Hepatocyte (in vitro differentiated cells): ENCODE results near the gene RNASEL. TPM values are rescaled to one million over a fixed set of nuclear protein-coding genes. Genes with fewer than 3 reads are reported as not detected.

Source experiments
- DNase-seq: peaks from one replicate; pipeline ENCODE4 v3.0.0-alpha.2; 2016; ENCODE audit warnings: low spot score
- H2AFZ ChIP-seq: fragments of 200-600 bp; sonication (generic); 2 replicates; pipeline ENCODE4 v1.6.0; 2016; ENCODE audit warnings: antibody characterized with exemption, mild to moderate bottlenecking
- H3K27ac ChIP-seq: fragments of 200-600 bp; sonication (generic); 2 replicates; pipeline ENCODE4 v1.5.1; 2016; ENCODE audit warnings: mild to moderate bottlenecking
- H3K27me3 ChIP-seq: fragments of 200-600 bp; sonication (generic); 2 replicates; pipeline ENCODE4 v1.6.1; 2016
- H3K36me3 ChIP-seq: fragments of 200-600 bp; sonication (generic); replicated peaks from 2 replicates; pipeline ENCODE4 v1.5.1; 2016; ENCODE audit warnings: low read depth; ENCODE audit not compliant: insufficient read depth
- H3K4me1 ChIP-seq: fragments of 200-600 bp; sonication (generic); 2 replicates; pipeline ENCODE4 v1.5.1; 2016; ENCODE audit warnings: mild to moderate bottlenecking, moderate library complexity; ENCODE audit not compliant: insufficient read depth
- H3K4me2 ChIP-seq: fragments of 200-600 bp; sonication (generic); 2 replicates; pipeline ENCODE4 v1.6.0; 2016
- H3K4me3 ChIP-seq: fragments of 200-600 bp; sonication (generic); 2 replicates; pipeline ENCODE4 v1.5.1; 2016; ENCODE audit warnings: mild to moderate bottlenecking
- H3K79me2 ChIP-seq: fragments of 200-600 bp; sonication (generic); 2 replicates; pipeline ENCODE4 v1.6.0; 2017; ENCODE audit warnings: mild to moderate bottlenecking
- H3K9me2 ChIP-seq: fragments of 200-600 bp; sonication (generic); replicated peaks from 2 replicates; pipeline ENCODE4 v1.6.0; 2017; ENCODE audit warnings: mild to moderate bottlenecking; ENCODE audit not compliant: insufficient read depth
- H3K9me3 ChIP-seq: fragments of 200-600 bp; sonication (generic); 2 replicates; pipeline ENCODE4 v1.5.1; 2016; ENCODE audit warnings: low read depth, mild to moderate bottlenecking
- H4K20me1 ChIP-seq: fragments of 200-600 bp; sonication (generic); 2 replicates; pipeline ENCODE4 v1.6.0; 2016; ENCODE audit warnings: mild to moderate bottlenecking; ENCODE audit not compliant: insufficient read depth, poor library complexity, severe bottlenecking
- CTCF ChIP-seq: fragments of 200-600 bp; sonication (generic); IDR thresholded peaks from 2 replicates; pipeline ENCODE4 v1.5.1; 2016; ENCODE audit warnings: antibody characterized with exemption, mild to moderate bottlenecking; ENCODE audit not compliant: poor library complexity
- EZH2 ChIP-seq: fragments of 200-600 bp; sonication (generic); IDR thresholded peaks from 2 replicates; pipeline ENCODE4 v1.6.1; 2016; ENCODE audit warnings: antibody characterized with exemption, mild to moderate bottlenecking, borderline replicate concordance
- EZH2phosphoT487 ChIP-seq: fragments of 200-600 bp; sonication (generic); IDR thresholded peaks from one replicate; pipeline ENCODE4 v1.6.1; 2018; ENCODE audit warnings: antibody characterized with exemption, mild to moderate bottlenecking, low read depth, moderate library complexity; ENCODE audit not compliant: unreplicated experiment, severe bottlenecking
- WGBS: methylation state at CpG from one replicate; pipeline ENCODE4 v1.1.6; 2016; ENCODE audit warnings: low lambda C conversion rate; ENCODE audit errors: missing lambda C conversion rate; 5-methylcytosine and 5-hydroxymethylcytosine counted together
- polyA plus RNA-seq: library from polyadenylated mRNA; unstranded; fragments of >200 nt; fragmentation: Nextera tagmentation; extraction: Ambion mirVana; gene quantifications from 2 replicates; pipeline ENCODE4 v1.2.1, GENCODE V29; 2016
- total RNA-seq: library from RNA; depleted of rRNA; stranded (reverse); fragments of >200 nt; gene quantifications from 2 replicates; pipeline ENCODE4 v1.2.3, GENCODE V29; 2014

The RNASEL gene
- total and polyA plus RNA-seq, 2 experiments from 2014 or later: 5.3 to 6.8 TPM

GRCh38 chr1:182600036-182600713 is 11.1 kb upstream of the RNASEL start:
- Histone ChIP-seq H4K20me1 (no peaks in the 10 kb centered on the region), H3K9me3 (no peaks in the 10 kb centered on the region), H3K27me3 (peaks cover 3% of the 10 kb centered on the region), H3K4me1 (peaks cover 10% of the 10 kb centered on the region), H3K27ac (no peak overlapping the region), H3K4me2 (no peak overlapping the region), H3K4me3 (no peak overlapping the region), H3K9me2 (no peaks in the 10 kb centered on the region), H2AFZ (no peak overlapping the region), H3K79me2 (no peaks in the 10 kb centered on the region), H3K36me3 (no peaks in the 10 kb centered on the region)
- DNase-seq: no peak
- no peak for TF ChIP-seq EZH2phosphoT487
- TF ChIP-seq CTCF: no peak
- TF ChIP-seq EZH2: no peak
- 93% methylated on average over 17 of the region's 17 CpGs for WGBS

- Histone ChIP-seq H3K36me3 (no peaks in the 10 kb centered on the region), H3K4me1 (peaks cover 6% of the 10 kb centered on the region), H3K27ac (no peak overlapping the region), H3K4me2 (no peak overlapping the region), H3K9me2 (no peaks in the 10 kb centered on the region), H3K9me3 (no peaks in the 10 kb centered on the region), H2AFZ (no peak overlapping the region), H3K79me2 (no peaks in the 10 kb centered on the region), H4K20me1 (no peaks in the 10 kb centered on the region), H3K27me3 (no peaks in the 10 kb centered on the region), H3K4me3 (no peak overlapping the region)
- WGBS: 82% methylated on average over 5 of the region's 6 CpGs
- DNase-seq: no peak
- TF ChIP-seq EZH2 (no peak), CTCF (peak; percentile 18)
Observed at GRCh38 chr1:182599339-182599738, 10.3 kb upstream of the RNASEL start.

GRCh38 chr1:182598296-182598695 is 9.2 kb upstream of the RNASEL start:
- Histone ChIP-seq H3K4me2 (no peak overlapping the region), H3K4me1 (no peaks in the 10 kb centered on the region), H4K20me1 (no peaks in the 10 kb centered on the region), H3K27ac (no peak overlapping the region), H3K9me2 (no peaks in the 10 kb centered on the region), H3K27me3 (no peaks in the 10 kb centered on the region), H3K36me3 (no peaks in the 10 kb centered on the region), H3K4me3 (no peak overlapping the region), H3K9me3 (no peaks in the 10 kb centered on the region), H2AFZ (no peak overlapping the region), H3K79me2 (no peaks in the 10 kb centered on the region)
- no peak for TF ChIP-seq EZH2phosphoT487
- TF ChIP-seq CTCF: no peak
- no peak for TF ChIP-seq EZH2
- no peak for DNase-seq
- WGBS: 85% methylated on average over 5 of the region's 5 CpGs
